Stimulated activated CD8-positive, alpha-beta memory T cell treated with anti-CD3 and anti-CD28 coated beads, Interleukin-2, amount 100 ng/mL, for 1 hour (primary cell): ENCODE results near the gene GID8.

Experiments used
- DNase-seq, 2 donors: peaks; one replicate each; pipeline ENCODE4 v3.0.0-alpha.2; 2020; ENCODE audit warnings: low read depth in 2 of 2

The GID8 gene

GRCh38 chr20:62986257-62986800, 48.4 kb downstream of the GID8 start:
- DNase-seq: no peak

- DNase-seq: no peak
These were observed 49.2 kb downstream of the GID8 start for GRCh38 chr20:62987114-62987513.

DNA sequence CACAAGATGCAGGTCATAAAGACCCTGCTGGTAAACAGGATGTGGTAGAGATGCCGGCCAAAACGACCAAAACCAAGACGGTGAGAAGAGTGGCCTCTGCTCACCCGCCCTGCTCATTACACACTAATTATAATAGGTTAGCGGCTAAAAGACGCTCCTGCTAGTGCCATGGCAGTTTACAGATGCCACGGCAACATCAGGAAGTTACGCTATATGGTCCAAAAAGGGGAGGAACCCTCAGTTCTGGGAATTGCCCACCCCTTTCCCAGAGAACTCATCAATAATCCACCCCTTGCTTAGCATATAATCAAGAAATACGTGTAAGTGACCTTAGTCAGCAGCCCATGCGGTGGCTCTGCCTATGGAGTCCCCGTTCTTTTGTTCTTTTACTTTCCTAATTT, 51.3 kb downstream of the GID8 start:
- DNase-seq: no peak

GRCh38 chr20:62990306-62990825, 52.4 kb downstream of the GID8 start:
- DNase-seq: no peak

DNA sequence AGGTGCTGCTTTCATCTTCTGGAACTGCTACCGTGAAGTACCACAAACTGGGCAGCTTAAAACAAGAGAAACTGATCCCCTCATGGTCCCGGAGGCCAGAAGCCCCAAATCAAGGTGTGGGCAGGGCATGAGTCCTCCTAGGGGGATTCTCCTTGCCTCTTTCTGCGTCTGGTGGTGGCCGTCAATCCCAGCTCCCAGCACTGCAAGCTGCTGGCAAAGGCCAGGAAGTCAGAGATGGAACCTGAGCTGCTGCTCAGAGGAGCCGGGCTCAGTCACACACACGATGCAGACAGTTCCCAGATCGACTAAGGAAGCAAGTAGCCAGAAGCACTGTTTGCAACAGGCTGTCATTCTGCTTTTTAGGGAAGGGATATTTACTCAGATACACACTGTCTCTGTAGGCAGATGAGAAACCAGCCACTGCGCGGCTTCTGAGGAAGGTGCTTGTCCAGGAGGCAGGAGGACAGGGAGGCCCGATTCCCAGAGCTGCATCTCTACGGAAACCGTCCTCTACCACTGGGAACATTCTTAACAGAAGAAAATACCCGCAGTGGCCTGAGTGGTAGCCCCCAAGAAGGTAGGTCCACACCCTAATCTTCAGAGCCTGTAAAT, 53.4 kb downstream of the GID8 start:
- DNase-seq: no peak

- DNase-seq: no peak
These were observed 53.9 kb downstream of the GID8 start for GRCh38 chr20:62991863-62992262.

DNA sequence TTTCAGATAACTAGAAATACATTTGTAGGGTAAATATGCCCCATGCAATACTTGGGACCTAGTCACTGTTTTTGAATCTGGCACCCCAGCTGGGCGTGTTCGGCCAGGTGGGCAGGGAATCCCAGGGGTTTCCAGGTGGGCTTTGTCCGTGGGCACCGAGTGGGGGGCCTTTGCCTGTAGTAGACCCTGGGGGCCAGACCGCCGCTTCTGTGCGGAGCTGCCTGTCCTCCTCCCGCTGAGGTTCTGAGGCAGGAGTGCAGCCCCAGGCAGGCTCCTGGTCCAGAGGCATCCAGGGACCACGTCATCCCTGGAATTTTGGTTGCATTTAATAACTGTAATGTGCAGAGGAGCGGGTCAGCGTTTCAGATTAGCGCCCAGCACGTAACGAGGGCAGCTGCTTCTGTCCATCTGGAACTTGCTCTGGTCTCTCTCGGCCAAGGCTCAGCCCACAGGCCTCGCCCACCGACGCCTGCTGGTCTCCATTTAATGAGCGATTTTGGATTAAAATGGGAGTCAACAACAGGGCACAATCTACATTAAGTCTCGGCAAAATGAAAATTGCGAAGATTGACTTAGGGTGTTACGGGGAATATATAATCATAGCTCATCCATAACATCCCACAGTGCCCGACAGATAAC, 56.0 kb downstream of the GID8 start:
- DNase-seq: no peak

GRCh38 chr20:62994869-62995281, 56.9 kb downstream of the GID8 start:
- no peak for DNase-seq

GRCh38 chr20:62995481-62995880, 57.5 kb downstream of the GID8 start:
- no peak for DNase-seq

DNA sequence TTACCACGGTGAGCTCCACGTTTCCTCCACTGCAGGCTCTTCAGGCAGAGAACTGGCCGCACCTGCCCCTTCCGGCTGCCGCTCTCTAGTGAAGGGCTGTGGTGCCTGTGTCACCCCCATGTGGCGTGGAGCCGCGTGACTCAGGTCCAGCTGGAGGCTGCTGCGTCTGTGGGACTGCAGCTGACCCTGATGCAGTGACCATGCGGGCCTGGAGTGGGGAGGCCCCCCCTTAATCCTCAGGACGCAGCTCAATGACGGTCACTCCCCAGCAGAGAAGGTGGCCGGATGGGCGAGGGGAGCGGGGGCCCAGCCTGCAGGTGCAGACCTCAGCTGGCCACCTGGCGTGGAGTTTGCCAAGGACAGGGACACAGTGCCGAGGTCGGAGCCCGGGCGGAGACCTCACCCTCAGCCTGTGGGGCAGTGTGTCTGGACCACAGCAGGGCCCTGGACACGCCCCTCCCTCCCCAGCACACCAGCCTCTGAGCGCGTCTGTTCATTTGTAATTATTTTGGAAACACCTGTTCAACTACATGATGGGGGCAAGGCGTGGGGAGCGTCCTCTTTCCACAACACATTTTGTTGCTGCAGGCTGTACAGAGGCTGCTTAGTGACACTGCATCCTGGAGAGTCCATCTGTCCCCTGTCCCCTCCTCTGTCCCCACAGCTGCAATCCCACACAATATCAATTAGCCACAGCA, 58.1 kb downstream of the GID8 start:
- no peak for DNase-seq

- DNase-seq: no peak
These were observed 58.6 kb downstream of the GID8 start for GRCh38 chr20:62996596-62996982.

DNA sequence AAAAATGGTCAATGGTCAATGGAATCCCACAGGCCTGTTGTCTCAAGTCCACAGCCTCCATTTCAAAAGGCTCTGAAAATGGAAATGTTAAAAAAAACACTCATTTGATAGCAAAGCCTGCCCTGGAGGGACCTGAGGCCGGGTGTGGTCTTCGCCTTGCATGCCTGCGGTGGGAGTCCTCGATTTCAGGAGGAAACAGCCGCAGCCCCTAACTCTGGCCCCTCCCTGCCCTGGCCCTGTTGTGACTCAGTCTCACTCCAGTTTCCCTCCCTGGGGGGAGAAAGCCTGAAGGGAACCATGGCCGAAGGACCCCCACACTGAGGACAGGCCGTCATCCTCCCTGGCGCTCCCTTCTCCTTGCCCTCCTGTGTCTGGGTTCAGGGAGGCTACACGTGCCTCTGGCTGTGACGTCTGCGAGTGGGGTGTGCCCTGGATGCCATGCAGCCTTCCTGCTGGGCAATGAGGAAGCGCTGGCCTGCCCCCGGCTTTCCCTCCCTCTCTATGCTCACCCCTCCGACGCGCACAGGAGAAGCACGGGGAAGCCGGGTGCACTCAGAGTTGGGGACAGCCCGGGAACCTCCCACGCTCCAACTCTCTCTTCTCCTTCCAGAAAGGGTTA, 59.6 kb downstream of the GID8 start:
- DNase-seq: no peak
